ENCODE measurements around the gene MCM3AP. TPM values are rescaled to one million over a fixed set of nuclear protein-coding genes. Genes with fewer than 3 reads are reported as not detected.

The MCM3AP gene
- total RNA-seq, 1 experiment from 2014 or later: 88.4 TPM

- no peak overlapping the region for H3K4me2 ChIP-seq (ENCODE audit: low read length)
- no TSS peak for BruUV-seq (replicated peaks)
- no peak for ATAC-seq
- no peak overlapping the region for H3K27ac ChIP-seq (ENCODE audit: low read depth, low read length)
- ChIA-PET CTCF (no interaction called here), POLR2A (interaction anchor here (0.6 to 0.9 kb wide), 2 partner anchors 12 to 205 kb away, joined by 3 read pairs; no protein-coding TSS in a partner anchor), RAD21 (ENCODE audit: low non-redundant PET in 1 of 2, low total read pairs in 2 of 2, uncharacterized antibody in 2 of 2, unreplicated experiment in 2 of 2) (no interaction called here)
- TF ChIP-seq POLR2A (IDR thresholded peaks at IDR 0.05; ENCODE audit: borderline replicate concordance, extremely low read depth, insufficient read depth, insufficient read length) (no peak), CEBPB (IDR thresholded peaks at IDR 0.05; ENCODE audit: low read depth) (no peak), RAD21 (IDR thresholded peaks at IDR 0.05; ENCODE audit: low read depth) (no peak), EZH2 (IDR thresholded peaks at IDR 0.05) (no peak), CBX3 (IDR thresholded peaks at IDR 0.05; ENCODE audit: low read depth) (no peak), CTCF (IDR thresholded peaks at IDR 0.05 in 2 of 3, conservative IDR thresholded peaks at IDR 0.05 in 1 of 3; ENCODE audit: borderline replicate concordance in 1 of 3, insufficient read depth in 1 of 3, low read depth in 2 of 3, low read length in 2 of 3) (no peak), EZH2phosphoT487 (IDR thresholded peaks at IDR 0.05; ENCODE audit: borderline replicate concordance) (no peak), FOSL1 (IDR thresholded peaks at IDR 0.05; ENCODE audit: low read depth) (no peak), TCF7L2 (IDR thresholded peaks at IDR 0.05; ENCODE audit: borderline replicate concordance, extremely low read depth, insufficient read depth, insufficient read length) (no peak), ZFX (IDR thresholded peaks at IDR 0.05) (no peak), JUND (IDR thresholded peaks at IDR 0.05) (no peak), ZBTB33 (IDR thresholded peaks at IDR 0.05; ENCODE audit: extremely low read depth, insufficient replicate concordance, low read length) (no peak), POLR2AphosphoS5 (IDR thresholded peaks at IDR 0.05; ENCODE audit: low read depth, low read length) (no peak)
- H3K4me1 ChIP-seq (ENCODE audit: control insufficient read depth in 1 of 2, insufficient read depth in 2 of 2, low read length in 2 of 2): peaks cover 4 to 8% of the 10 kb centered on the region in 2 experiments
- peaks cover 38 to 43% of the 10 kb centered on the region in 2 experiments for H3K36me3 ChIP-seq (ENCODE audit: control insufficient read depth in 1 of 2, insufficient read depth in 2 of 2, low read length in 2 of 2)
- no peaks in the 10 kb centered on the region for H3K9me3 ChIP-seq (ENCODE audit: control insufficient read depth in 1 of 2, insufficient read depth in 1 of 2, low read depth in 1 of 2, low read length in 2 of 2)
- intact Hi-C loops (cut with micrococcal nuclease): no loop called here
- no peaks in the 10 kb centered on the region; the same call in 1 of the 2 replicates for H4K20me1 ChIP-seq (ENCODE audit: insufficient read depth)
- no peak overlapping the region for H2AFZ ChIP-seq (ENCODE audit: low read depth, low read length, poor library complexity, severe bottlenecking)
- no peaks in the 10 kb centered on the region for H3K27me3 ChIP-seq (ENCODE audit: insufficient read depth, low read length)
- H3K9me2 ChIP-seq (ENCODE audit: insufficient read depth): no peaks in the 10 kb centered on the region
- DNase-seq (ENCODE audit: low read depth, low spot score): no peak
- no peak overlapping the region for H3K9ac ChIP-seq (ENCODE audit: low read length)
- no peak overlapping the region for H3K4me3 ChIP-seq (replicated peaks in 1 of 2; ENCODE audit: low read depth in 1 of 2, low read length in 2 of 2)
- H3K79me2 ChIP-seq (ENCODE audit: insufficient read depth, low read length): no peaks in the 10 kb centered on the region
These were observed 50.9 kb downstream of the MCM3AP start for GRCh38 chr21:46234436-46234950.
